Stimulated activated CD4-positive, alpha-beta T cell treated with anti-CD3 and anti-CD28 coated beads, Interleukin-12 subunit alpha, Interleukin-12 subunit beta, amount 100 ng/mL, for 24 hours (primary cell): ENCODE measurements around the gene DCLRE1B.

Experiments
- DNase-seq, 2 experiments: peaks; one replicate each; pipeline ENCODE4 v3.0.0-alpha.2; 2020; ENCODE audit warnings: low read depth in 2 of 2

The DCLRE1B gene

GRCh38 chr1:113887402-113888175, 17.5 kb upstream of the DCLRE1B start, which contains the start of gene BCL2L15:
Gene BCL2L15, minus strand, starts transcription at chr1:113887581. Its CDS starts 206 bp downstream, at chr1:113887375.
- DNase-seq, result no peak

- no peak for DNase-seq
Observed at GRCh38 chr1:113890816-113891215, 14.3 kb upstream of the DCLRE1B start.

GRCh38 chr1:113891631-113892220, 13.4 kb upstream of the DCLRE1B start:
- DNase-seq, result no peak

- no peak for DNase-seq
Observed at GRCh38 chr1:113893267-113893666, 11.9 kb upstream of the DCLRE1B start.

GRCh38 chr1:113895098-113895497, 10.0 kb upstream of the DCLRE1B start:
- DNase-seq, result no peak

- no peak for DNase-seq
Observed at GRCh38 chr1:113895961-113896360, 9.2 kb upstream of the DCLRE1B start.

GRCh38 chr1:113898241-113898814, 6.8 kb upstream of the DCLRE1B start:
- DNase-seq, result no peak

GRCh38 chr1:113899111-113899510, 6.0 kb upstream of the DCLRE1B start:
- no peak for DNase-seq

- DNase-seq, result no peak
Observed at GRCh38 chr1:113901191-113901590, 3.9 kb upstream of the DCLRE1B start.

GRCh38 chr1:113903501-113904292, 1.4 kb upstream of the DCLRE1B start:
- no peak for DNase-seq

- peak in 1 of 2 experiments; percentile 2 for DNase-seq
Observed at GRCh38 chr1:113904293-113904673, 843 bp upstream of the DCLRE1B start.

- peak in 1 of 2 experiments; percentile 24 for DNase-seq
Observed at GRCh38 chr1:113905435-113905861, 322 bp downstream of the DCLRE1B start.

- DNase-seq, result no peak
Observed at GRCh38 chr1:113912594-113913311, 7.6 kb downstream of the DCLRE1B start.

GRCh38 chr1:113913312-113913668, 8.2 kb downstream of the DCLRE1B start:
- DNase-seq, result no peak

- DNase-seq, result no peak
Observed at GRCh38 chr1:113913887-113914664, 8.9 kb downstream of the DCLRE1B start.

- DNase-seq, result no peak
Observed at GRCh38 chr1:113916974-113917373, 11.8 kb downstream of the DCLRE1B start.

GRCh38 chr1:113917400-113918082, 12.4 kb downstream of the DCLRE1B start:
- no peak for DNase-seq

- DNase-seq, result no peak
Observed at GRCh38 chr1:113918243-113918642, 13.1 kb downstream of the DCLRE1B start.

GRCh38 chr1:113922957-113923356, 17.8 kb downstream of the DCLRE1B start:
- no peak for DNase-seq

GRCh38 chr1:113924473-113924872, 19.3 kb downstream of the DCLRE1B start:
- DNase-seq, result no peak
